ENCODE measurements around the gene SETBP1.

GRCh38 chr18:45069546-45069945 is 388.9 kb downstream of the SETBP1 start:
- TF ChIP-seq KLF10 (tag by site-specific recombination; IDR thresholded peaks at IDR 0.05) (no peak), CTCF (tag by site-specific recombination; IDR thresholded peaks at IDR 0.05) (no peak), ZNF580 (tag by site-specific recombination; IDR thresholded peaks at IDR 0.05) (no peak), PBX3 (CRISPR knock-in tag; IDR thresholded peaks at IDR 0.05) (no peak), ZNF311 (tag by site-specific recombination; IDR thresholded peaks at IDR 0.05; ENCODE audit: borderline replicate concordance) (no peak), ZNF561 (tag by site-specific recombination; IDR thresholded peaks at IDR 0.05; ENCODE audit: borderline replicate concordance) (no peak)
